GM12892 (cell line): Measurements from ENCODE around the gene CYP1B1.
A peak's percentile ranks its signal among the peaks of the same experiment; 100 is the strongest.
"Not testable (repeated sequence)": the region's sequence is repeated elsewhere in the genome, so short reads cannot be mapped to it uniquely, and the experiment has no call there.

Experiments
- DNase-seq: peaks from one replicate; pipeline ENCODE4 v3.0.0; 2011; ENCODE audit not compliant: insufficient read length
- FAIRE-seq: peaks from 2 replicates; lab custom pipeline; 2011; peaks lifted over from hg19 to GRCh38; lab: Jason Lieb, UNC
- POLR2A ChIP-seq: IDR thresholded peaks from 2 replicates; pipeline ENCODE4 v1.6.1; 2011; ENCODE audit warnings: low read depth, low read length, control low read depth
- POLR2AphosphoS5 ChIP-seq: IDR thresholded peaks from 2 replicates; pipeline ENCODE4 v1.6.1; 2011; ENCODE audit warnings: low read depth, low read length, control low read depth
- TAF1 ChIP-seq: IDR thresholded peaks from 2 replicates; pipeline ENCODE4 v1.6.1; 2011; ENCODE audit warnings: low read depth, mild to moderate bottlenecking, control low read depth, low read length, borderline replicate concordance

Gene CYP1B1

DNA sequence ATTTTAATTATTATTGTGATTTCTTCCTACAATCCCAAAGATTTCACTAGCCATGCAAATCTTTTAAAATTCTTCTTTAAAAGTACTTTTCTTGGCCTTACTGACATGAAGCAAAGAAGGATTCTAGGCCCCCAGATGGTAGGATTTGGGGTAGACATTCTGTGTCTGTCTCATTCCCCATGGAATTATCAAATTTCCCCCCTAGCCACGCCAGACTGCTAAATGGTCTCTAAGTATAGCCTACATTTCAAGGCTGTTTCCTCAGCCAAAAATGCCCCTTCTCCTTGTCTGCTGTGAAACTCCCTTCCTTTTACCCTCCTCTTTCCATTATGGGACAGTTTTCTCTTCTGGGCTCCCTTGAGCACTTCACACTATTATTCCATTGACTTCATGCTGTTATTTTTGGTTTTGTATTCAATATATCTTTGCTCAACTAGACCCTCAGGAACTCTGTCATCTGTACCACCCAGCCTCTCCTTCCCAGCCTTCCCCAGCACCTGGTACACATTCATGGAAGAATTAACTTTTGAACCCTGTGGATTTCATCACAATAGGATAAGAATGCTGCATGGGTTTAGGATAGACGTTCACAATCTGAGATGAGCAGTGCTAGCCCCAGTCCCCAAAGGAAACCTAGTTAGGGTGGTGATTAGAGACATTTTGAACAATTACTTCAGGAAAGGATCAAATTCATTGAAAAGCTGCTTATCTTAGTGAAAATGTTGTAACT lies 21.5 kb upstream of the CYP1B1 start:
- DNase-seq: no peak
- peak; percentile 44 for FAIRE-seq
- no peak for TF ChIP-seq POLR2A
- no peak for TF ChIP-seq POLR2AphosphoS5
- TF ChIP-seq TAF1: no peak

DNA sequence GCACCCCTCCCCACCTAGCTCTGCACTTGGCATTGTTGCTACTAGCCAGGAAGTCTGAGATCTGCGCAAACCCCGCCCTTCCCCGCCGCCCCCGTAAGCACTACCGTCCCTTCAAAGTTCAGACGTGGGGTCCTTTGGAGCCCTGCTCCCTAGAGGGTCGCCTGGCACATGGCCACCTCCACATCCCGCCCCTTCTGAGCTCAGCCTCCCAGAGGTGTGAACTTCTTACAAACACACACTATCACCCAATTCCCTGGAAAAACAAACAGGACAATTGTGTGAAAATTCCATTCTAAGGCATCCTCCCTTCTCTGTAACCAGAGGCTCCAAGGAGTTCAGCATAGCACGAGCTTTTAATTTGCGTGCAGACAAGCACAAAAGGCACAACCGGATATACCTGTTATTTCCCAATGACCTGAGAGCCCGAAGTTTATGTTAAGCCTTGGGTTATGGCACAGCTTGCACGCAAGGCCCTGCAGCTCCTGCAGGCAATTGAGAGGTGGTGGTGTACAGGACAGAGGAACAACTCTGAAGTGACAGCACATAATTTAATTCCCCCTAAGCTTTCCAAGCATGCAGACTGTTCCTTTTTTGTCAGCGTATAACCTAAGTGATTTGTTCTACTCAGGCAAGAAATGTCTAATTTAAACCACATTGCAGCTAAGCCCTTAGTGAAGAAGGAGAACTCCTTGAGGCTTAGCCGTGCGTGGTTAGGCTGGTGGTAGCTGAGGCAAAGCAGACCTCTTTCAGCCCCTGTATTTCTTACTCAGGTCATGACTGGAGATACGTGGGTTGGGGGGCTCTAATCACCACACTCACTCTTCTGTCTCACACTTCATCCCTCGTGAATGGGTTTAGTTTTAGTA lies 20.3 kb upstream of the CYP1B1 start:
- no peak for DNase-seq
- TF ChIP-seq POLR2AphosphoS5 (peak; percentile 40; the same call in 1 of the 2 replicates), TAF1 (no peak)
- no peak for FAIRE-seq

DNA sequence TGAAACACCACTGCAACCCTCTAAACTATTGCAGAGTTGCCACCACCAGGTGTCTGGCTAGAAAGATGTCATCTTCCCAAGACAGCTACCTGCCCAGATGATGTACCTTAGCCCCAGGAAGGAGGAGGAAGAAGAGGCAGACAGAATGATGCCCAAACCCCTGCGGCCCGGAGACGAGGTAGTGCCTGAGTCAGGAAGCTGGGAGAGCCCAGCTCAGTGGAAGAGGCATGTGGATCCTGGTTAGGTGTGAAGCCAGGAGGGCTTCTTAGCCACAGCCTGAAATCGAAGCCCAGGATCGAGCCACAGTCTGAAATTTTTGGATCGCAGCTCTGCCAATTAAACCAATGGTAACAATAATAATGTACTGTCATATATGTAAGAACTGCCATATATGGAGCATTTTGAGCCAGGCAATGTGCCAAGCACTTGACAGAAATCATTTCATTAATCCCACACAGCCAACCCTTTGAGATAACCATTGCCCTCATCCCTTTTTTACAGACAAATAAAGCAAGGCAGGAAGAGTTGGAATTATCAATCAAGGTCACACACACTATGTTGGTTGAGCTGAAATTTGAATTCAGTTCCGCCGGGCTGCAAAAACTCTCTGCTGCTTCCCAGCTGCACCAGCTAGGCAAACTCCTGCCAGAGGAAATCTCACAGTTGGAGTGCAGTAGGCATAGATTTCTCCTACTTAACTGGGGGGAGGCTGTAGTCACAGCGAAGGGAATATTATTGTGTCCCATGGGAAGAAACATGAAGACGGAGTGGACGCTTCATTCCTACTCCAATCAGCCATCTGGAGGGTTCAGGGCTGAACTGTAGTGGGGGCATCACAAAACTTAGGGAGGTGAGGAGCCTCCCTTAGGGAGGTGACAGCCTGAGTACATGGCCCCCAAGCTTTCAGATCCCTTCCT lies 19.4 kb upstream of the CYP1B1 start:
- FAIRE-seq: no peak
- no peak for TF ChIP-seq POLR2A
- no peak for TF ChIP-seq POLR2AphosphoS5
- TF ChIP-seq TAF1: no peak
- no peak for DNase-seq

DNA sequence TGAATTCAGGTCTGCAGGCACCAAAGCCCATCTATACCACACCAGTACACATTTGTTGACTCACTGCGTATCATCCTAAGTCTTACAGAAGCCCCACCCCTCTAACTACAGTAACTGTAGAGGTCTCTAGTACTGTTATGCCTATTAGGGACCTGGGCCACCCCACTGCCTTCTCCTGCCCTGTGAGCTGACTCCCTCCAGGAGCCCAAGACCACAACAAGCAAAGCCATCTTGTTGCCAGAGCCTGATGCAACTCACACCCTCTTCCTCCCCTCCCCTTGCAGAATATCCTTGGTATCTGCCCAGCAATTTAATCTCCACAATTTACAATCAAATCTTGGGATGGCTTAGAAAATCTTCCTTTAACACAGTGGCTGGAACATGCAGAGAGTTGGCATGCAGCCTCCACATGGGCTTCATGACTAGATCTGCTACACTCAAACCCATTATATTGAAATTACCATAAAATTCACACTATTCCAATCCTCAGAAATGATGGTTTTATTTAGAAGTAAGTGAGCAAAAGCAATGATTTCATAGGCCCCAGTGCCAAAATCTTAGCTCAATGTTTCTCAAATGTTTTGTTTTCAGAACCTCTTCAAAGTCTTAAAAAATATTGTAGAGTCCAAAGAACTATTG lies 17.7 kb upstream of the CYP1B1 start:
- TF ChIP-seq TAF1 (no peak), POLR2AphosphoS5 (no peak), POLR2A (no peak)
- DNase-seq (no peak), FAIRE-seq (no peak)

DNA sequence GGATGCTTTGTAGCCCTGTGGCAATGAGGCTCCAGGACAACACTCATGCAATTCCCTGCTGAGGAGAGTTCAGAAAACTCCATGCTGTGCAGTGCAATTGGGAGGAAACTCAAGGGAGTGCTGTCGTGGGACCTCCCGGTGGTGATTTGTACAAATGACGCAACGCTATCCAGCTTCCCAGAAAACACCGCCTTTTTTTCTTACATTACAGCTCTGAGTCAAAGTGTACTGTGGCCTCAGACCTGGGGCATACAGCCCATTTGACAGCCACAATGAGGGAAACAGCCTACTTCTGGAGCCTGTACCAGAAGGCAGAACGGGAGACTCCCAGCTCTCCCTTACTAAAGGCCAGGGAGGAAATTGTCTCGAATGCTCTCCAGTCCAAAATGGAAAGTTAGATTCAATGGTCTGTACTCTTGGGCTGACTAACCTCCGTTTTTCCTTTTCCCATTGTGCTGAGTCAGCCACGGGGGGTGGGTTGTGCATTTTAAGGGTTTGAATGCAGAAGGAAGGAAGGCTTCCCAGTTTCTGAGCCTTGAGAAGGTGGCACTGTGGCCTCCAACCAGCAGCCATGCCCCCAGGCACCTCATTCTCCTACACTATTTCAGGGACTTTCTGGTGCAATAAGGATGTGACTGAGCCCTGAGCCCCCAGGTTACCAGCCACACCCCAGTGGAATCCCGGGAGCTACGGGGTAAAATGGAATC lies 16.4 kb upstream of the CYP1B1 start:
- FAIRE-seq (no peak), DNase-seq (no peak)
- TF ChIP-seq POLR2AphosphoS5 (no peak), POLR2A (no peak), TAF1 (no peak)

DNA sequence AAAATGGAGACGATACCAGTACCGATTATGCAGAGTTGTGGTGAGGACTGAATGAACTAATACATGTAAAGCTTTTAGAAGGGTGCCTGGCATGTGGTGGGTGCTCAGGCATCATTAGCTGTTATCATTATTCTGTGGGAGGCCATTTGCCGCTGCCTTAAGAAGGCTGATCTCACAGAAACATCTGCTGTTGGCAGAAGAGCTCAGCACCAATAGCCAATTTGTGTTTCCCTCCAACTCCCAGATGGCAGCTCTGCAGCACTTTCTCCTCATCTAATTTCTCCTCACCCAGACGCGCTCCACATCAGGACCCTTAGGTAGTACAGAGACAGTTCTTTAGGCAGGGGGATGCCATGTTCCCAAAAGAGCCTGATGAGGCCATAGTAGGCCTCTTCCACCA lies 15.8 kb upstream of the CYP1B1 start:
- no peak for DNase-seq
- FAIRE-seq: no peak
- TF ChIP-seq POLR2AphosphoS5 (no peak), POLR2A (no peak), TAF1 (no peak)

DNA sequence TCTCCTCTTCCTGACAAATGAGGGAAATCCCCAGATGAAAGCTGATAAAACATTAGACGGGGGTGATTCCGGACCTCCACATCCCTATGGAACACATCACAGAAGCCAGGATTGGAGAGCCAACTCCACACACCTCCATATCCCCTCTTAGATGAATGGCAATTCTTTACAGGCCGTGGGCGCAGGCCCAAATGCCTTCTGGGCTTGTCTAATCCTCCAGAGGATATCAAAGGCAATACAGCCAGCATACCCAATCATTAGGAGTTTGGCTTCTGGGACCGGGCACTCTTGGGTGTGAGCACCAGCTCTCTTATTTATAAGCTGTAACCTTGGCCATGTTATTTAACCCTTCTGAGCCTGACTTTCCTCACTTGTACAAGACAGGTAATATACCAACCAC lies 15.0 kb upstream of the CYP1B1 start:
- FAIRE-seq: no peak

DNA sequence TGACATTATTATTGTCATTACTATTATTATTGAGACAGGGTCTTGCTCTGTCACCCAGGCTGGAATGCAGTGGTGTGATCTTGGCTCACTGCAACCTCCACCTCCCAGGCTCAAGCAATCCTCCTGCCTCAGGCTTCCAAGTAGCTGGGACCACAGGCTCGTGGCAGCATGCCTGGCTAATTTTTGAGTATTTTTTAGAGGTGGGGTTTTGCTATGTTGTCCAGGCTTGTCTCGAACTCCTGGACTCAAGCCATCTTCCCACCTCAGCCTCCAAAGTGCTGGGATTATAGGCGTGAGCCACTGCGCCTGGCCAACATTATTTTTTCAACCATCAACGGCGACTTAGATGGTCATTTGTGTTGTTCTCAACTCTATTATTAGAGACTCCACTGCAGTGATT lies 14.3 kb upstream of the CYP1B1 start:
- not testable (repeated sequence) for DNase-seq, FAIRE-seq

More for the DNA sequence above, 15.0 kb upstream of the CYP1B1 start:
- TF ChIP-seq POLR2AphosphoS5: no peak
- no peak for TF ChIP-seq POLR2A
- no peak for TF ChIP-seq TAF1
- DNase-seq: no peak

DNA sequence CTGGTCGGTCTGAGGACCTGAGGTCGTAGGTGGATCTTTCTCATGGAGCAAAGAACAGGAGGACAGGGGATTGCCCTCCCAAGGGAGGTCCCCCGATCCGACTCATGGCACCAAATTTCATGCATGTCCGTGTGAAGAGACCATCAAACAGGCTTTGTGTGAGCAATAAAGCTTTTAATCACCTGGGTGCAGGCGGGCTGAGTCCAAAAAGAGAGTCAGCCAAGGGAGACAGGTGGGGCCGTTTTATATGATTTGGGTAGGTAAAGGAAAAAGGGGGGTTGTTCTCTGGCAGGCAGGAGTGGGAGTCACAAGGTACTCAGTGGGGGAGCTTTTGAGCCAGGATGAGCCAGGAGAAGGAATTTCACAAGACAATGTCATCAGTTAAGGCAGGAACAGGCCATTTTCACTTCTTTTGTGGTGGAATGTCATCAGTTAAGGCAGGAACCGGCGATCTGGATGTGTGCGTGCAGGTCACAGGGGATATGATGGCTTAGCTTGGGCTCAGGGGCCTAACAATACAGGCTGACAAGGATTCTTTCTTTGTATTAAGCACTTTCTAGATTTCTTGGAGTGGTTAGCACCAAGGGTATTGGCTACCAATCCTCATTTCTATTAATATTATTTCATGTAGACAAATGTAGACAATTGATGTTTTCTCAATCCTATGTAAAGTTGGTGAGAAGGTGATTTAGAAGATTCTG lies 10.2 kb upstream of the CYP1B1 start:
- not testable (repeated sequence) for FAIRE-seq, DNase-seq

DNA sequence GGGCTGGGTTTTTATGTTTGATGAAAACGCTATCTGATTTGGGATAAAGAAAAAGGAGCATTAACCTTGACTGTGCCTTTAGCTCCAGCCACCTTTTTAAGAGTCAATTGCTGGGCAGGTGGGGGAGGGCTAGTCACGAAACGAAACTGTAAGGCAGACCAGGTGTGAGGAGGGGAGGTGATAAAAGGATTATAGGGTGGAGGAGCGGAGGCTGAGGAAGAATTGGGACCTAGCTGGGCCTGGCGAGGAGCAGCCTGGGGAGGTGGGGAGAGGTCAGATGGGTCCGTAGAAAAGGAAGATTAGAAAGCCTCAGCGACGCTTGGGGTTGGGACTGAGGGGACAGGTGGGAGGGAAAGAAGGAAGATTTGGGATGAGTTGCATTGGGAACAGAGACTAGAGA lies 8.6 kb upstream of the CYP1B1 start:
- DNase-seq, FAIRE-seq: not testable (repeated sequence)

DNA sequence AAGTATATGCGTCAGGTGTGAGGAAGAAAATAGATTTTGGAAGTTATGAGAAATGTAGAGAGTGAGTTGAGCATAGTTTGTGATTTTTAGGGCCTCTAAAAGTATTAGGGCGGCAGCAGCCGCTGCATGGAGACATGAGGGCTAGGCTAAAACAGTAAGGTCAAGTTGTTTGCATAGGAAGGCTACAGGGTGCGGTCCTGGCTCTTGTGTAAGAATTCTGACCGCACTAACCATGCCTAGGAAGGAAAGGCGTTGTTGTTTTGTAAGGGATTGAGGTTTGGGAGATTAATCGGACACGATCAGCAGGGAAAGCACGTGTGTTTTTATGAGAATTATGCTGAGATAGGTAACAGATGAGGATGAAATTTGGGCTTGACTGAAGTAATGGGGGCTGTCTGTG lies 6.8 kb upstream of the CYP1B1 start:
- FAIRE-seq, DNase-seq: not testable (repeated sequence)
